ENCODE measurements around the gene VAV2. TPM values are rescaled to one million over a fixed set of nuclear protein-coding genes. Genes with fewer than 3 reads are reported as not detected.

Gene VAV2
- polyA plus RNA-seq, 1 experiment: 9.0 TPM

- H3K27me3 ChIP-seq (ENCODE audit: control insufficient read depth, insufficient read depth, low read length): no peaks in the 10 kb centered on the region
- TF ChIP-seq, protein P1, sequence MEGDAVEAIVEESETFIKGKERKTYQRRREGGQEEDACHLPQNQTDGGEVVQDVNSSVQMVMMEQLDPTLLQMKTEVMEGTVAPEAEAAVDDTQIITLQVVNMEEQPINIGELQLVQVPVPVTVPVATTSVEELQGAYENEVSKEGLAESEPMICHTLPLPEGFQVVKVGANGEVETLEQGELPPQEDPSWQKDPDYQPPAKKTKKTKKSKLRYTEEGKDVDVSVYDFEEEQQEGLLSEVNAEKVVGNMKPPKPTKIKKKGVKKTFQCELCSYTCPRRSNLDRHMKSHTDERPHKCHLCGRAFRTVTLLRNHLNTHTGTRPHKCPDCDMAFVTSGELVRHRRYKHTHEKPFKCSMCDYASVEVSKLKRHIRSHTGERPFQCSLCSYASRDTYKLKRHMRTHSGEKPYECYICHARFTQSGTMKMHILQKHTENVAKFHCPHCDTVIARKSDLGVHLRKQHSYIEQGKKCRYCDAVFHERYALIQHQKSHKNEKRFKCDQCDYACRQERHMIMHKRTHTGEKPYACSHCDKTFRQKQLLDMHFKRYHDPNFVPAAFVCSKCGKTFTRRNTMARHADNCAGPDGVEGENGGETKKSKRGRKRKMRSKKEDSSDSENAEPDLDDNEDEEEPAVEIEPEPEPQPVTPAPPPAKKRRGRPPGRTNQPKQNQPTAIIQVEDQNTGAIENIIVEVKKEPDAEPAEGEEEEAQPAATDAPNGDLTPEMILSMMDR (IDR thresholded peaks at IDR 0.05; ENCODE audit: low read depth, low read length): no peak
- peaks cover 14% of the 10 kb centered on the region for H3K9me3 ChIP-seq (ENCODE audit: control insufficient read depth, insufficient read depth, low read length)
- ChIA-PET POLR2A (no interaction called here), CTCF (no interaction called here)
- no peak for DNase-seq (ENCODE audit: low read depth, low spot score)
- no peak overlapping the region for H3K4me3 ChIP-seq (ENCODE audit: low read depth, low read length)
- H3K27ac ChIP-seq (ENCODE audit: low read depth, low read length): no peak overlapping the region
Measured at GRCh38 chr9:133862585-133863256, 129.4 kb downstream of the VAV2 start.

DNA sequence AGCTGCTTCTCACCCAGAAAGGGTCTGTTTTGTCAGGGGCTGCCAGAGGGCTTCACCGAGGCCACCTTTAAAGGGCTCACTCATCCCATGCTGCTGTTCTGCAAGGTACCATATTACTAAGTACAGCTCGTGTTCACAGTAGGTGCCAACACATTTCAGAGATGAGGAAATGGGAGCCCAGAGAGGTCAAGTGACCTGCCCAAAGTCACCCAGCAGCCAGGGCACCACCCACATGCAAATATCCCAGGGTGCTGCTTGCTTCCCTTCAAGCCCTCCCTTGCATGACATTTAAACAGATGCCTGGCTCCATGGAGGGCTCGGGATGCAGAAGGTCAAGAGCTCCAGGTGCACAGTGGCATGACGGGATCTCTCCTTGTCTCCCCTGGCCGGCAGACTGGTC lies 130.4 kb downstream of the VAV2 start:
- Histone ChIP-seq H3K4me3 (ENCODE audit: low read depth, low read length) (no peak overlapping the region), H3K27me3 (ENCODE audit: control insufficient read depth, insufficient read depth, low read length) (no peaks in the 10 kb centered on the region), H3K27ac (ENCODE audit: low read depth, low read length) (no peak overlapping the region), H3K9me3 (ENCODE audit: control insufficient read depth, insufficient read depth, low read length) (peaks cover 10% of the 10 kb centered on the region)
- ChIA-PET CTCF (no interaction called here), POLR2A (no interaction called here)
- TF ChIP-seq, protein P1 (IDR thresholded peaks at IDR 0.05; ENCODE audit: low read depth, low read length): no peak
- DNase-seq (ENCODE audit: low read depth, low spot score): no peak

- H3K4me3 ChIP-seq (ENCODE audit: low read depth, low read length): no peak overlapping the region
- ChIA-PET POLR2A (no interaction called here), CTCF (no interaction called here)
- H3K9me3 ChIP-seq (ENCODE audit: control insufficient read depth, insufficient read depth, low read length): peaks cover 12% of the 10 kb centered on the region
- no peak overlapping the region for H3K27ac ChIP-seq (ENCODE audit: low read depth, low read length)
- DNase-seq (ENCODE audit: low read depth, low spot score): no peak
- TF ChIP-seq, protein P1 (IDR thresholded peaks at IDR 0.05; ENCODE audit: low read depth, low read length): no peak
- no peaks in the 10 kb centered on the region for H3K27me3 ChIP-seq (ENCODE audit: control insufficient read depth, insufficient read depth, low read length)
Measured at GRCh38 chr9:133861086-133861485, 131.0 kb downstream of the VAV2 start.

- no peak overlapping the region for H3K27ac ChIP-seq (ENCODE audit: low read depth, low read length)
- POLR2A ChIA-PET: no interaction called here
- H3K27me3 ChIP-seq (ENCODE audit: control insufficient read depth, insufficient read depth, low read length): no peaks in the 10 kb centered on the region
- H3K9me3 ChIP-seq (ENCODE audit: control insufficient read depth, insufficient read depth, low read length): peaks cover 6% of the 10 kb centered on the region; the same call in 1 of the 2 replicates
- DNase-seq (ENCODE audit: low read depth, low spot score): no peak
- no peak overlapping the region for H3K4me3 ChIP-seq (ENCODE audit: low read depth, low read length)
- TF ChIP-seq, protein P1 (IDR thresholded peaks at IDR 0.05; ENCODE audit: low read depth, low read length): no peak
- CTCF ChIA-PET: no interaction called here
Measured at GRCh38 chr9:133858771-133859170, 133.4 kb downstream of the VAV2 start.

DNA sequence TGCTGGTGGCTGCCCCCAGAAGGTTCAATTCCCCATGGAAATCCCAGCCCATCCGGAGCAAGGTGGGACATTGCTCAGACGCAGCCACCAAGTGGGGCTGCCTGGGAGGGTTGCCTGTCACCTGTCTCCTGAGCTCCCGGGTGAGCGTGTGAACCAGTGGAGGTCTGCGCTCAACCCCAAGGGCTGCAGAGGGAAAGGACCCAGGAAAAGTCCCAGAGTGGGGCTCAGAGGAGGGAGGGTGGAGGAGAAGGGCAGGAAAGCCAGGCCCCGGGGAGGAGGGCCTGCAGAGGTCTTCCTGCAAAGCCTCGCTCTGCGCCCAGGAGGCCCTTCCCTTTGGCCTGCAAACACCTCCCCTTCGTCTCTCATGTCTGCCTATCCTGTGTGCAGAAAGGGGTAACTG lies 134.5 kb downstream of the VAV2 start:
- TF ChIP-seq, protein P1 (IDR thresholded peaks at IDR 0.05; ENCODE audit: low read depth, low read length): no peak
- no peak overlapping the region for H3K27ac ChIP-seq (ENCODE audit: low read depth, low read length)
- H3K4me3 ChIP-seq (ENCODE audit: low read depth, low read length): no peak overlapping the region
- no peak for DNase-seq (ENCODE audit: low read depth, low spot score)
- peaks cover 6% of the 10 kb centered on the region; the same call in 1 of the 2 replicates for H3K9me3 ChIP-seq (ENCODE audit: control insufficient read depth, insufficient read depth, low read length)
- ChIA-PET CTCF (interaction anchor here (0.7 kb wide), 1 partner anchor 136 kb away, joined by 3 read pairs; no protein-coding TSS in a partner anchor), POLR2A (no interaction called here)
- H3K27me3 ChIP-seq (ENCODE audit: control insufficient read depth, insufficient read depth, low read length): no peaks in the 10 kb centered on the region
